ENCODE measurements around the gene GALNT14. TPM values are rescaled to one million over a fixed set of nuclear protein-coding genes. Genes with fewer than 3 reads are reported as not detected.

GALNT14 gene
- total RNA-seq, 1 donor from 2014 or later = 2.1 TPM

DNA sequence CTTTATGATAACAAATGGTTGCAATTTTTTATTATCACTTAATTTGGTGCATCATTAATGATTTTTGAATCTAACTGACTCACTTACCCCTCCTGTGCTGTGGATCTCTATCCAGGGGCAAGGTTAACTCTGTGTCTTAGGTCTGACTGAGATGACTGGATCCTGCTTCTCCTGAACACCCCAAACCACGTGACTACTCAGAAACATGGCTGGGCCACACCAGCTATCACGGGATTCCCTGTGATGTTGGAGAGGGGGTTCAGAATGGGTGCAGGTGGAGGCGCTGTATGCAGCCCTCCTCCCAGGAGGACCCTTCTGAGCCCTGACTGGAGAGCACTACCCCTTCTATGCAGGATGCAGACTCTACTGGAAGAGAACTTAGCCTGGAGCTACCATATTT is 178.6 kb downstream of the GALNT14 start:
- H3K9me3 ChIP-seq (ENCODE audit: insufficient read depth, low read depth, low read length) = no peaks in the 10 kb centered on the region

DNA sequence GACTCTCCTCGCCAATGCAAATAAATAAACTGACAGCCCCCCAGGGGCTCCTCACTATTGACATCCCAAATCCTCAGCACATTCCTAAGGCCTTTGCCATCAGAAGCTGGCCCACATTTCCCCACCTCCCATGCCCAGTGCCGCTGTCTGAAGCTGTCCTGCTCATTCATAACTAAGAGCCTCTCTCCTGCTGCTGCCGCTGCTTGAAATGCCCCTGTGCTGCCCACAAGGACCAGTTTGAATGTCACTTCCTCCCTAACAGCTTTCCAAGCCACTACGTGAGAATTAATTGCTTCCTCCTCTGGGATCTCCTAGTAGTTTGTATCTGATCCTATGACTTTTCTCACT is 179.3 kb downstream of the GALNT14 start:
- peaks cover 8% of the 10 kb centered on the region for H3K4me1 Mint-ChIP-seq (ENCODE audit: low read depth, unreplicated experiment)
- Histone ChIP-seq H3K36me3 (ENCODE audit: insufficient read depth, low read length) (no peaks in the 10 kb centered on the region), H4K20me1 (ENCODE audit: insufficient read depth, low read length) (no peaks in the 10 kb centered on the region), H3K4me2 (ENCODE audit: low read length) (no peak overlapping the region), H3K27me3 (ENCODE audit: insufficient read depth, low read length) (peaks cover 2% of the 10 kb centered on the region), H3K4me3 (ENCODE audit: insufficient read depth, low read depth, low read length) (no peak overlapping the region), H3K9ac (ENCODE audit: low read length) (no peak overlapping the region), H3K27ac (ENCODE audit: low read depth, low read length) (no peak overlapping the region), H3K79me2 (ENCODE audit: insufficient read depth, low read length) (no peaks in the 10 kb centered on the region), H3K4me1 (ENCODE audit: insufficient read depth, low read length) (no peaks in the 10 kb centered on the region), H3K9me3 (ENCODE audit: insufficient read depth, low read depth, low read length) (no peaks in the 10 kb centered on the region), H2AFZ (ENCODE audit: low read depth, low read length) (no peak overlapping the region)
- H3K27me3 Mint-ChIP-seq (ENCODE audit: low read depth, unreplicated experiment) = peaks cover 9% of the 10 kb centered on the region
- DNase-seq (ENCODE audit: low read depth) (no peak), FAIRE-seq (no peak)
- no peak for TF ChIP-seq EZH2 (IDR thresholded peaks at IDR 0.05; ENCODE audit: insufficient read depth, low read length)
- TF ChIP-seq, protein P1, sequence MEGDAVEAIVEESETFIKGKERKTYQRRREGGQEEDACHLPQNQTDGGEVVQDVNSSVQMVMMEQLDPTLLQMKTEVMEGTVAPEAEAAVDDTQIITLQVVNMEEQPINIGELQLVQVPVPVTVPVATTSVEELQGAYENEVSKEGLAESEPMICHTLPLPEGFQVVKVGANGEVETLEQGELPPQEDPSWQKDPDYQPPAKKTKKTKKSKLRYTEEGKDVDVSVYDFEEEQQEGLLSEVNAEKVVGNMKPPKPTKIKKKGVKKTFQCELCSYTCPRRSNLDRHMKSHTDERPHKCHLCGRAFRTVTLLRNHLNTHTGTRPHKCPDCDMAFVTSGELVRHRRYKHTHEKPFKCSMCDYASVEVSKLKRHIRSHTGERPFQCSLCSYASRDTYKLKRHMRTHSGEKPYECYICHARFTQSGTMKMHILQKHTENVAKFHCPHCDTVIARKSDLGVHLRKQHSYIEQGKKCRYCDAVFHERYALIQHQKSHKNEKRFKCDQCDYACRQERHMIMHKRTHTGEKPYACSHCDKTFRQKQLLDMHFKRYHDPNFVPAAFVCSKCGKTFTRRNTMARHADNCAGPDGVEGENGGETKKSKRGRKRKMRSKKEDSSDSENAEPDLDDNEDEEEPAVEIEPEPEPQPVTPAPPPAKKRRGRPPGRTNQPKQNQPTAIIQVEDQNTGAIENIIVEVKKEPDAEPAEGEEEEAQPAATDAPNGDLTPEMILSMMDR (IDR thresholded peaks at IDR 0.05; ENCODE audit: insufficient read depth, low read depth, low read length) = no peak
- H3K27ac Mint-ChIP-seq (ENCODE audit: unreplicated experiment) = no peak overlapping the region
- H3K9me3 Mint-ChIP-seq (ENCODE audit: unreplicated experiment) = peaks cover under 1% of the 10 kb centered on the region
- no peaks in the 10 kb centered on the region for H3K36me3 Mint-ChIP-seq (ENCODE audit: low read depth, unreplicated experiment)
- no peak overlapping the region for H3K4me3 Mint-ChIP-seq (ENCODE audit: unreplicated experiment)

More for the DNA sequence above, 178.6 kb downstream of the GALNT14 start:
- no peaks in the 10 kb centered on the region for H3K79me2 ChIP-seq (ENCODE audit: insufficient read depth, low read length)
- H3K4me1 ChIP-seq (ENCODE audit: insufficient read depth, low read length) = no peaks in the 10 kb centered on the region
- Mint-ChIP-seq H3K4me3 (ENCODE audit: unreplicated experiment) (no peak overlapping the region), H3K27me3 (ENCODE audit: low read depth, unreplicated experiment) (peaks cover 9% of the 10 kb centered on the region), H3K4me1 (ENCODE audit: low read depth, unreplicated experiment) (peaks cover 8% of the 10 kb centered on the region), H3K9me3 (ENCODE audit: unreplicated experiment) (peaks cover 2% of the 10 kb centered on the region), H3K36me3 (ENCODE audit: low read depth, unreplicated experiment) (no peaks in the 10 kb centered on the region), H3K27ac (ENCODE audit: unreplicated experiment) (no peak overlapping the region)
- no peak overlapping the region for H3K9ac ChIP-seq (ENCODE audit: low read length)
- DNase-seq (ENCODE audit: low read depth) (no peak), FAIRE-seq (no peak)
- H3K4me3 ChIP-seq (ENCODE audit: insufficient read depth, low read depth, low read length) = no peak overlapping the region
- no peaks in the 10 kb centered on the region for H4K20me1 ChIP-seq (ENCODE audit: insufficient read depth, low read length)
- H3K27ac ChIP-seq (ENCODE audit: low read depth, low read length) = no peak overlapping the region
- no peak overlapping the region for H2AFZ ChIP-seq (ENCODE audit: low read depth, low read length)
- H3K4me2 ChIP-seq (ENCODE audit: low read length) = no peak overlapping the region
- H3K27me3 ChIP-seq (ENCODE audit: insufficient read depth, low read length) = peaks cover 2% of the 10 kb centered on the region
- no peaks in the 10 kb centered on the region for H3K36me3 ChIP-seq (ENCODE audit: insufficient read depth, low read length)
- TF ChIP-seq, protein P1 (IDR thresholded peaks at IDR 0.05; ENCODE audit: insufficient read depth, low read depth, low read length) = no peak
- no peak for TF ChIP-seq EZH2 (IDR thresholded peaks at IDR 0.05; ENCODE audit: insufficient read depth, low read length)

DNA sequence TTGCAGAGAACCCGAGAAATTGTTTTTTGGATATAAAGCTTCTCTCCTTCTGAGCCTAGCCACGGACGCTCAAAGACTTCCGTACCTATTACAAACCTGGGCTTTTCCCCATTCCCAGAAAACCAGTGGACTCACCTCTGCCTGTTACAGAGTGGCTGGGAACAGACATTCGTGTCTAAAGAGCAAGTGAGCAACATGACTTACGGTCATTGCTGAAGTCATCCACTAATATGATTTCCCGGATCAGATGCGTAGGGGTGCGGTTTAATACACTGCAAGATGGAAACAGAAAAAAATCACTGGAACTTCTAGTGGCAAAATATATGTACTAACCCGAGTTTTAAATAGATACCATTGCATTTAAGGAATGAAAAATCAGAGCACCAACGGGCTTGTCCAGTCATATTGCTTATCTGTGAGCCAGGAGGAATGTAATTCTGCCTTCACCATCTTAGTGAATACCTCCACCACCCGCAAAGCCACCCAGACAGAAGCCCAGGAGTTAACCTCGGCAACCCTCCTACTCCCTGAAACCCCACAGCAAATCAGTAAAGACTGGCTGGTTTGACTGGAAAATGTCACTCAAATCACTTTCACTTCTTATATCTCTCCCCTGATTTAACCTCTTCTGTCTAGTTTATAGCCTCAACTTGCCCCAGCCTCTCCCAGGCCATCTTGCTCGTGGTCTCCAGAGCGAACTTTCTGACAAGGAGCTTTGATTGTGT is 179.9 kb downstream of the GALNT14 start:
- Histone ChIP-seq H3K79me2 (ENCODE audit: insufficient read depth, low read length) (no peaks in the 10 kb centered on the region), H3K27ac (ENCODE audit: low read depth, low read length) (no peak overlapping the region), H3K9me3 (ENCODE audit: insufficient read depth, low read depth, low read length) (no peaks in the 10 kb centered on the region), H3K27me3 (ENCODE audit: insufficient read depth, low read length) (peaks cover 2% of the 10 kb centered on the region), H2AFZ (ENCODE audit: low read depth, low read length) (no peak overlapping the region), H3K4me1 (ENCODE audit: insufficient read depth, low read length) (no peaks in the 10 kb centered on the region), H3K9ac (ENCODE audit: low read length) (no peak overlapping the region), H3K4me2 (ENCODE audit: low read length) (no peak overlapping the region), H3K36me3 (ENCODE audit: insufficient read depth, low read length) (no peaks in the 10 kb centered on the region), H3K4me3 (ENCODE audit: insufficient read depth, low read depth, low read length) (no peak overlapping the region), H4K20me1 (ENCODE audit: insufficient read depth, low read length) (no peaks in the 10 kb centered on the region)
- Mint-ChIP-seq H3K9me3 (ENCODE audit: unreplicated experiment) (peaks cover 1% of the 10 kb centered on the region), H3K36me3 (ENCODE audit: low read depth, unreplicated experiment) (no peaks in the 10 kb centered on the region), H3K27ac (ENCODE audit: unreplicated experiment) (no peak overlapping the region), H3K4me1 (ENCODE audit: low read depth, unreplicated experiment) (peaks cover 8% of the 10 kb centered on the region), H3K27me3 (ENCODE audit: low read depth, unreplicated experiment) (peaks cover 8% of the 10 kb centered on the region), H3K4me3 (ENCODE audit: unreplicated experiment) (no peak overlapping the region)
- DNase-seq (ENCODE audit: low read depth) = no peak
- FAIRE-seq = no peak
- TF ChIP-seq EZH2 (IDR thresholded peaks at IDR 0.05; ENCODE audit: insufficient read depth, low read length) = no peak
- TF ChIP-seq, protein P1 (IDR thresholded peaks at IDR 0.05; ENCODE audit: insufficient read depth, low read depth, low read length) = no peak
